HepG2 (cell line): ENCODE data around the gene THRB. TPM values are rescaled to one million over a fixed set of nuclear protein-coding genes. Genes with fewer than 3 reads are reported as not detected.

Experiments
- ELF3 ChIP-seq: IDR thresholded peaks from 2 replicates; pipeline ENCODE4 v1.6.1; 2016; ENCODE audit warnings: missing genetic modification reagents, missing compliant biosample characterization
- HDAC2 ChIP-seq: sonication (generic); formaldehyde crosslinking; IDR thresholded peaks from 2 replicates; pipeline ENCODE4 v1.4.0; 2020; ENCODE audit warnings: missing genetic modification reagents
- HNRNPL ChIP-seq: fragments of 200-400 bp; formaldehyde crosslinking; IDR thresholded peaks from 2 replicates; pipeline ENCODE4 v1.6.1; 2017; ENCODE audit warnings: mild to moderate bottlenecking, low read depth, low read length
- HOXA5 ChIP-seq: sonication (generic); formaldehyde crosslinking; IDR thresholded peaks from 2 replicates; pipeline ENCODE4 v1.4.0; 2020; ENCODE audit warnings: missing genetic modification reagents
- MAFG ChIP-seq: sonication (generic); formaldehyde crosslinking; IDR thresholded peaks from 2 replicates; pipeline ENCODE4 v1.5.1; 2020; ENCODE audit warnings: mild to moderate bottlenecking, missing genetic modification reagents
- MAFK ChIP-seq, 2 experiments: IDR thresholded peaks in 1 of 2; conservative IDR thresholded peaks in 1 of 2; 2 replicates each; pipeline ENCODE4 v1.6.1; 2011; ENCODE audit warnings: improper control_type of control experiment in 2 of 2, low read length in 2 of 2
- MLLT10 ChIP-seq: sonication (generic); formaldehyde crosslinking; IDR thresholded peaks from 2 replicates; pipeline ENCODE4 v1.4.0; 2020; ENCODE audit warnings: missing genetic modification reagents
- NR3C1 ChIP-seq: sonication (generic); formaldehyde crosslinking; IDR thresholded peaks from 2 replicates; pipeline ENCODE4 v1.4.0; 2020; ENCODE audit warnings: missing genetic modification reagents
- RBAK ChIP-seq: sonication (generic); formaldehyde crosslinking; IDR thresholded peaks from 2 replicates; pipeline ENCODE4 v1.5.1; 2020; ENCODE audit warnings: mild to moderate bottlenecking, missing genetic modification reagents
- RBFOX2 ChIP-seq: fragments of 200-400 bp; formaldehyde crosslinking; IDR thresholded peaks from 2 replicates; pipeline ENCODE4 v1.6.1; 2017; ENCODE audit warnings: low read depth, mild to moderate bottlenecking, low read length
- REL ChIP-seq: sonication (generic); formaldehyde crosslinking; conservative IDR thresholded peaks from 2 replicates; pipeline ENCODE4 v1.8.0; 2022; ENCODE audit warnings: mild to moderate bottlenecking, missing genetic modification reagents, moderate library complexity
- RELA ChIP-seq: sonication (generic); formaldehyde crosslinking; IDR thresholded peaks from 2 replicates; pipeline ENCODE4 v1.4.0; 2020; ENCODE audit warnings: missing genetic modification reagents
- TCF7 ChIP-seq: sonication (generic); IDR thresholded peaks from 2 replicates; pipeline ENCODE4 v1.6.1; 2016; ENCODE audit warnings: antibody characterized with exemption, low read depth
- TEAD3 ChIP-seq: optimal IDR thresholded peaks from 2 replicates; pipeline ENCODE3; 2016; ENCODE audit warnings: borderline replicate concordance
- ZC3H13 ChIP-seq: sonication (generic); formaldehyde crosslinking; IDR thresholded peaks from 2 replicates; pipeline ENCODE4 v1.8.1; 2023; ENCODE audit warnings: mild to moderate bottlenecking, missing genetic modification reagents, moderate library complexity
- ZC3H4 ChIP-seq: sonication (generic); formaldehyde crosslinking; IDR thresholded peaks from 2 replicates; pipeline ENCODE4 v1.4.0; 2020; ENCODE audit warnings: missing genetic modification reagents, borderline replicate concordance
- ZNF274 ChIP-seq: sonication (generic); formaldehyde crosslinking; IDR thresholded peaks from 2 replicates; pipeline ENCODE4 v1.5.1; 2020; ENCODE audit warnings: mild to moderate bottlenecking, missing genetic modification reagents
- ZNF530 ChIP-seq: sonication (generic); formaldehyde crosslinking; IDR thresholded peaks from 2 replicates; pipeline ENCODE4 v1.5.0; 2020; ENCODE audit warnings: low read depth, mild to moderate bottlenecking, missing genetic modification reagents
- ZSCAN20 ChIP-seq: sonication (generic); formaldehyde crosslinking; IDR thresholded peaks from 2 replicates; pipeline ENCODE4 v1.4.0; 2020; ENCODE audit warnings: missing genetic modification reagents, mild to moderate bottlenecking, borderline replicate concordance
- polyA plus RNA-seq, 8 experiments: library from polyadenylated mRNA; depleted of rRNA in 3 of 8; stranded (reverse) in 7 of 8; unstranded in 1 of 8; fragments of >200 nt; fragmentation: Illumina TruSeq in 4 of 8; extraction: Trizol in 4 of 8; gene quantifications; 2 replicates each; pipeline versions ENCODE4 v1.2.1 to v1.2.3, GENCODE V29; 2011 to 2016; ENCODE audit warnings: low read depth in 4 of 8, missing spikeins in 1 of 8, mixed read lengths in 1 of 8; ENCODE audit not compliant: insufficient read depth in 1 of 8
- total RNA-seq, 5 experiments: library from RNA; depleted of rRNA; stranded (reverse); fragments of >200 nt; fragmentation: Illumina TruSeq; extraction: Trizol; gene quantifications; 2 replicates each; pipeline ENCODE4 v1.2.3, GENCODE V29; 2016; ENCODE audit warnings: low read depth in 1 of 5
- TF ChIP-seq, protein P1 (sequence below): IDR thresholded peaks from 2 replicates; pipeline ENCODE4 v1.6.1; 2012; ENCODE audit warnings: inconsistent platforms
- TF ChIP-seq, protein P2 (sequence below): sonication (generic); formaldehyde crosslinking; IDR thresholded peaks from 2 replicates; pipeline ENCODE4 v1.4.0; 2020; ENCODE audit warnings: missing genetic modification reagents
- TF ChIP-seq, protein P3 (sequence below): sonication (generic); formaldehyde crosslinking; IDR thresholded peaks from 2 replicates; pipeline ENCODE4 v1.4.0; 2020; ENCODE audit warnings: missing genetic modification reagents
- TF ChIP-seq, protein P4 (sequence below): sonication (generic); formaldehyde crosslinking; conservative IDR thresholded peaks from 2 replicates; pipeline ENCODE4 v1.8.1; 2023; ENCODE audit warnings: missing genetic modification reagents
- TF ChIP-seq, protein P5 (sequence below): IDR thresholded peaks from 2 replicates; pipeline ENCODE4 v1.6.1; 2016; ENCODE audit warnings: low read depth, borderline replicate concordance
- TF ChIP-seq, protein P6 (sequence below): sonication (generic); formaldehyde crosslinking; IDR thresholded peaks from 2 replicates; pipeline ENCODE4 v1.4.0; 2020; ENCODE audit warnings: missing genetic modification reagents

The THRB gene
- total and polyA plus RNA-seq, 2 of the 13 experiments (the other 11 are each of a cell fraction or from before 2014, with no cell fraction given): 4.7 to 22.7 TPM

DNA sequence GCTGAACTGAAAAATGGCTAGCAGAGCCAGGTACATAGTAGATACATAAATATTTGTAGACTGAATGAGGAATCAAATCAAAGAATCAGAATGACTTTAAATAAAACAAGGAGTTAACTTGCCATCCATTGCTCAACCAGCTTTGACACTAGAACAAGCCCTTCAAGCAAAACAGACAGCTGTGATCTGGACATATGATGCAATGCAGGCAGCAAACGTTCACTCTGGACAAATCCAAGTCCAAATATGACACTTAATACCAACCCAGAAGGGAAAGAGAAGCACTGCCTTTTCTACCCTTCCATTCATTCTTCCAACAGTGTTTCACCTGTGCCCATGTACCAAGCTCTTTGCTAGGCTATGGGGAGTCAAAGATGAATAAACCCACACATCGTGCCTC lies 4.5 kb downstream of the THRB start (continued):
- TF ChIP-seq, protein P1, sequence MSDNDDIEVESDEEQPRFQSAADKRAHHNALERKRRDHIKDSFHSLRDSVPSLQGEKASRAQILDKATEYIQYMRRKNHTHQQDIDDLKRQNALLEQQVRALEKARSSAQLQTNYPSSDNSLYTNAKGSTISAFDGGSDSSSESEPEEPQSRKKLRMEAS: no peak
- no peak for TF ChIP-seq ZNF274 (CRISPR knock-in tag)
- TF ChIP-seq, protein P2, sequence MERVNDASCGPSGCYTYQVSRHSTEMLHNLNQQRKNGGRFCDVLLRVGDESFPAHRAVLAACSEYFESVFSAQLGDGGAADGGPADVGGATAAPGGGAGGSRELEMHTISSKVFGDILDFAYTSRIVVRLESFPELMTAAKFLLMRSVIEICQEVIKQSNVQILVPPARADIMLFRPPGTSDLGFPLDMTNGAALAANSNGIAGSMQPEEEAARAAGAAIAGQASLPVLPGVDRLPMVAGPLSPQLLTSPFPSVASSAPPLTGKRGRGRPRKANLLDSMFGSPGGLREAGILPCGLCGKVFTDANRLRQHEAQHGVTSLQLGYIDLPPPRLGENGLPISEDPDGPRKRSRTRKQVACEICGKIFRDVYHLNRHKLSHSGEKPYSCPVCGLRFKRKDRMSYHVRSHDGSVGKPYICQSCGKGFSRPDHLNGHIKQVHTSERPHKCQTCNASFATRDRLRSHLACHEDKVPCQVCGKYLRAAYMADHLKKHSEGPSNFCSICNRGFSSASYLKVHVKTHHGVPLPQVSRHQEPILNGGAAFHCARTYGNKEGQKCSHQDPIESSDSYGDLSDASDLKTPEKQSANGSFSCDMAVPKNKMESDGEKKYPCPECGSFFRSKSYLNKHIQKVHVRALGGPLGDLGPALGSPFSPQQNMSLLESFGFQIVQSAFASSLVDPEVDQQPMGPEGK (CRISPR knock-in tag): 0 out of 2 replicates have a peak, but pooled peaks have one; percentile 17
- TF ChIP-seq ZNF530 (CRISPR knock-in tag): no peak
- no peak for TF ChIP-seq RELA
- 0 out of 2 replicates have a peak, but pooled peaks have one; percentile 18 for TF ChIP-seq RBFOX2
- no peak for TF ChIP-seq RBAK (CRISPR knock-in tag)
- TF ChIP-seq, protein P3, sequence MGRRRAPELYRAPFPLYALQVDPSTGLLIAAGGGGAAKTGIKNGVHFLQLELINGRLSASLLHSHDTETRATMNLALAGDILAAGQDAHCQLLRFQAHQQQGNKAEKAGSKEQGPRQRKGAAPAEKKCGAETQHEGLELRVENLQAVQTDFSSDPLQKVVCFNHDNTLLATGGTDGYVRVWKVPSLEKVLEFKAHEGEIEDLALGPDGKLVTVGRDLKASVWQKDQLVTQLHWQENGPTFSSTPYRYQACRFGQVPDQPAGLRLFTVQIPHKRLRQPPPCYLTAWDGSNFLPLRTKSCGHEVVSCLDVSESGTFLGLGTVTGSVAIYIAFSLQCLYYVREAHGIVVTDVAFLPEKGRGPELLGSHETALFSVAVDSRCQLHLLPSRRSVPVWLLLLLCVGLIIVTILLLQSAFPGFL (CRISPR knock-in tag): no peak
- TF ChIP-seq ZSCAN20 (CRISPR knock-in tag): no peak
- TF ChIP-seq, protein P4, sequence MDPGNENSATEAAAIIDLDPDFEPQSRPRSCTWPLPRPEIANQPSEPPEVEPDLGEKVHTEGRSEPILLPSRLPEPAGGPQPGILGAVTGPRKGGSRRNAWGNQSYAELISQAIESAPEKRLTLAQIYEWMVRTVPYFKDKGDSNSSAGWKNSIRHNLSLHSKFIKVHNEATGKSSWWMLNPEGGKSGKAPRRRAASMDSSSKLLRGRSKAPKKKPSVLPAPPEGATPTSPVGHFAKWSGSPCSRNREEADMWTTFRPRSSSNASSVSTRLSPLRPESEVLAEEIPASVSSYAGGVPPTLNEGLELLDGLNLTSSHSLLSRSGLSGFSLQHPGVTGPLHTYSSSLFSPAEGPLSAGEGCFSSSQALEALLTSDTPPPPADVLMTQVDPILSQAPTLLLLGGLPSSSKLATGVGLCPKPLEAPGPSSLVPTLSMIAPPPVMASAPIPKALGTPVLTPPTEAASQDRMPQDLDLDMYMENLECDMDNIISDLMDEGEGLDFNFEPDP (CRISPR knock-in tag): no peak
- no peak for TF ChIP-seq MLLT10 (CRISPR knock-in tag)
- no peak for TF ChIP-seq TCF7
- TF ChIP-seq HDAC2 (CRISPR knock-in tag): peak; percentile 53; the same call in 1 of the 2 replicates
- no peak for TF ChIP-seq MAFK (conservative IDR thresholded peaks at IDR 0.05 in 1 of 2, IDR thresholded peaks at IDR 0.05 in 1 of 2; ENCODE audit: low read length in 2 of 2)
- TF ChIP-seq, protein P5, sequence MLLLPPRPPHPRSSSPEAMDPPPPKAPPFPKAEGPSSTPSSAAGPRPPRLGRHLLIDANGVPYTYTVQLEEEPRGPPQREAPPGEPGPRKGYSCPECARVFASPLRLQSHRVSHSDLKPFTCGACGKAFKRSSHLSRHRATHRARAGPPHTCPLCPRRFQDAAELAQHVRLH: no peak
- no peak for TF ChIP-seq HNRNPL
- TF ChIP-seq, protein P6, sequence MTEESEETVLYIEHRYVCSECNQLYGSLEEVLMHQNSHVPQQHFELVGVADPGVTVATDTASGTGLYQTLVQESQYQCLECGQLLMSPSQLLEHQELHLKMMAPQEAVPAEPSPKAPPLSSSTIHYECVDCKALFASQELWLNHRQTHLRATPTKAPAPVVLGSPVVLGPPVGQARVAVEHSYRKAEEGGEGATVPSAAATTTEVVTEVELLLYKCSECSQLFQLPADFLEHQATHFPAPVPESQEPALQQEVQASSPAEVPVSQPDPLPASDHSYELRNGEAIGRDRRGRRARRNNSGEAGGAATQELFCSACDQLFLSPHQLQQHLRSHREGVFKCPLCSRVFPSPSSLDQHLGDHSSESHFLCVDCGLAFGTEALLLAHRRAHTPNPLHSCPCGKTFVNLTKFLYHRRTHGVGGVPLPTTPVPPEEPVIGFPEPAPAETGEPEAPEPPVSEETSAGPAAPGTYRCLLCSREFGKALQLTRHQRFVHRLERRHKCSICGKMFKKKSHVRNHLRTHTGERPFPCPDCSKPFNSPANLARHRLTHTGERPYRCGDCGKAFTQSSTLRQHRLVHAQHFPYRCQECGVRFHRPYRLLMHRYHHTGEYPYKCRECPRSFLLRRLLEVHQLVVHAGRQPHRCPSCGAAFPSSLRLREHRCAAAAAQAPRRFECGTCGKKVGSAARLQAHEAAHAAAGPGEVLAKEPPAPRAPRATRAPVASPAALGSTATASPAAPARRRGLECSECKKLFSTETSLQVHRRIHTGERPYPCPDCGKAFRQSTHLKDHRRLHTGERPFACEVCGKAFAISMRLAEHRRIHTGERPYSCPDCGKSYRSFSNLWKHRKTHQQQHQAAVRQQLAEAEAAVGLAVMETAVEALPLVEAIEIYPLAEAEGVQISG (CRISPR knock-in tag): no peak
- no peak for TF ChIP-seq TEAD3 (CRISPR knock-in tag)
- TF ChIP-seq NR3C1 (CRISPR knock-in tag): no peak
- no peak for TF ChIP-seq REL (CRISPR knock-in tag)
- TF ChIP-seq ELF3 (CRISPR knock-in tag): 0 out of 2 replicates have a peak, but pooled peaks have one; percentile 15
- no peak for TF ChIP-seq MAFG
- TF ChIP-seq ZC3H13 (CRISPR knock-in tag): no peak
- 0 out of 2 replicates have a peak, but pooled peaks have one; percentile 59 for TF ChIP-seq HOXA5
- no peak for TF ChIP-seq ZC3H4 (CRISPR knock-in tag)
